Ovary (tissue), 9 donors: ENCODE results near the gene SIRT2. TPM values are rescaled to one million over a fixed set of nuclear protein-coding genes. Genes with fewer than 3 reads are reported as not detected.

Source experiments
- DNase-seq, 5 donors: peaks; one replicate each; pipeline ENCODE4 v3.0.0-alpha.2; 2019 to 2020
- H3K27ac ChIP-seq, 2 donors: fragments of 200-600 bp; one replicate each; pipeline versions ENCODE4 v1.5.1 to v1.8.0; 2019 to 2022
- H3K27me3 ChIP-seq: fragments of 200-600 bp; one replicate; pipeline ENCODE4 v1.8.0; 2022
- H3K36me3 ChIP-seq: fragments of 200-600 bp; sonication (generic); one replicate; pipeline ENCODE4 v1.5.1; 2019
- H3K4me1 ChIP-seq: one replicate; pipeline ENCODE4 v1.8.1; 2013; ENCODE audit warnings: mild to moderate bottlenecking, moderate library complexity; ENCODE audit not compliant: insufficient read depth
- H3K4me3 ChIP-seq: fragments of 200-600 bp; sonication (generic); one replicate; pipeline ENCODE4 v1.5.1; 2017
- H3K9me3 ChIP-seq, 2 donors: fragments of 200-600 bp in 1 of 2; sonication (generic) in 1 of 2; one replicate each; pipeline versions ENCODE4 v1.5.1 to v1.8.1; 2013 to 2019; ENCODE audit warnings: mild to moderate bottlenecking in 1 of 2, moderate library complexity in 1 of 2
- EP300 ChIP-seq: sonication (generic); formaldehyde crosslinking; IDR thresholded peaks from one replicate; pipeline ENCODE4 v1.6.1; 2017; ENCODE audit warnings: antibody characterized with exemption
- POLR2A ChIP-seq: fragments of 450-650 bp; IDR thresholded peaks from one replicate; pipeline ENCODE4 v1.6.1; 2017; ENCODE audit warnings: antibody characterized with exemption, mild to moderate bottlenecking, moderate library complexity
- WGBS, 3 donors: extraction: QIAGEN DNeasy Blood & Tissue Kit in 1 of 3; methylation state at CpG; one replicate each; pipeline versions ENCODE4 v1.1.5 to v1.1.7; 2013 to 2017; 5-methylcytosine and 5-hydroxymethylcytosine counted together
- intact Hi-C, 4 donors: fragments of 100-400 bp; cut with DNase I; formaldehyde crosslinking; loops; one replicate each; pipeline versions ENCODE4 v1.11.0 to v1.15.1; 2022 to 2023
- polyA plus RNA-seq, 2 donors: library from polyadenylated mRNA; stranded (reverse); fragments of 200-250 nt in 1 of 2; fragments of 350-450 nt in 1 of 2; fragmentation: Illumina TruSeq in 1 of 2; extraction: RNeasy Lipid Tissue Mini Kit (QIAGEN cat#74804) in 1 of 2; gene quantifications; one replicate each; pipeline ENCODE4 v1.2.3, GENCODE V29; 2013 to 2014
- total RNA-seq, 7 donors: library from RNA; depleted of rRNA in 2 of 7; stranded (reverse); fragments of >200 nt in 2 of 7; fragmentation: NEBNext Ultra II Directional in 3 of 7; extraction: Animal tissue kit (Norgen Biotek cat#: 25700) in 3 of 7; gene quantifications; one replicate each; pipeline versions ENCODE4 v1.1.0 to v1.2.4, GENCODE V29; 2016 to 2023
- TF ChIP-seq, protein P1 (sequence below), 3 donors: fragments of 450-650 bp in 2 of 3; fragments of 200-600 bp in 1 of 3; IDR thresholded peaks; one replicate each; pipeline versions ENCODE4 v1.5.1 to v1.8.0; 2016 to 2022; ENCODE audit warnings: antibody characterized with exemption in 3 of 3, mild to moderate bottlenecking in 1 of 3
- donor health status: DM: no; HTN: no; CAD: no; lungs with moderate emphysema.
- donor health status: DM: no; HTN: no; CAD: no.
- donor health status: Bipolar disorder and iron deficiency.
- donor health status: DM: yes; HTN: yes; CAD: no.
- donor health status: DM: no; HTN: no; CAD: no.
- donor health status: DM: yes; HTN: yes; CAD: no.

The SIRT2 gene
- total and polyA plus RNA-seq, 9 donors, result 46.1 to 64.9 (median 55.7) TPM

GRCh38 chr19:38883286-38883685 is 16.1 kb downstream of the SIRT2 start:
- H3K27ac ChIP-seq, result no peak overlapping the region
- no peaks in the 10 kb centered on the region for H3K36me3 ChIP-seq
- WGBS, 3 donors, result 88 to 94% (median 91%) methylated on average over 9 of the region's 9 CpGs
- no peaks in the 10 kb centered on the region for H3K9me3 ChIP-seq
- H3K4me3 ChIP-seq, result no peak overlapping the region
- no peak for DNase-seq
- TF ChIP-seq EP300, result no peak
- TF ChIP-seq, protein P1, sequence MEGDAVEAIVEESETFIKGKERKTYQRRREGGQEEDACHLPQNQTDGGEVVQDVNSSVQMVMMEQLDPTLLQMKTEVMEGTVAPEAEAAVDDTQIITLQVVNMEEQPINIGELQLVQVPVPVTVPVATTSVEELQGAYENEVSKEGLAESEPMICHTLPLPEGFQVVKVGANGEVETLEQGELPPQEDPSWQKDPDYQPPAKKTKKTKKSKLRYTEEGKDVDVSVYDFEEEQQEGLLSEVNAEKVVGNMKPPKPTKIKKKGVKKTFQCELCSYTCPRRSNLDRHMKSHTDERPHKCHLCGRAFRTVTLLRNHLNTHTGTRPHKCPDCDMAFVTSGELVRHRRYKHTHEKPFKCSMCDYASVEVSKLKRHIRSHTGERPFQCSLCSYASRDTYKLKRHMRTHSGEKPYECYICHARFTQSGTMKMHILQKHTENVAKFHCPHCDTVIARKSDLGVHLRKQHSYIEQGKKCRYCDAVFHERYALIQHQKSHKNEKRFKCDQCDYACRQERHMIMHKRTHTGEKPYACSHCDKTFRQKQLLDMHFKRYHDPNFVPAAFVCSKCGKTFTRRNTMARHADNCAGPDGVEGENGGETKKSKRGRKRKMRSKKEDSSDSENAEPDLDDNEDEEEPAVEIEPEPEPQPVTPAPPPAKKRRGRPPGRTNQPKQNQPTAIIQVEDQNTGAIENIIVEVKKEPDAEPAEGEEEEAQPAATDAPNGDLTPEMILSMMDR (IDR thresholded peaks at IDR 0.05), result no peak
- TF ChIP-seq POLR2A, result no peak
- H3K27me3 ChIP-seq, result no peaks in the 10 kb centered on the region
- intact Hi-C loops, result no loop called here
- no peaks in the 10 kb centered on the region for H3K4me1 ChIP-seq

DNA sequence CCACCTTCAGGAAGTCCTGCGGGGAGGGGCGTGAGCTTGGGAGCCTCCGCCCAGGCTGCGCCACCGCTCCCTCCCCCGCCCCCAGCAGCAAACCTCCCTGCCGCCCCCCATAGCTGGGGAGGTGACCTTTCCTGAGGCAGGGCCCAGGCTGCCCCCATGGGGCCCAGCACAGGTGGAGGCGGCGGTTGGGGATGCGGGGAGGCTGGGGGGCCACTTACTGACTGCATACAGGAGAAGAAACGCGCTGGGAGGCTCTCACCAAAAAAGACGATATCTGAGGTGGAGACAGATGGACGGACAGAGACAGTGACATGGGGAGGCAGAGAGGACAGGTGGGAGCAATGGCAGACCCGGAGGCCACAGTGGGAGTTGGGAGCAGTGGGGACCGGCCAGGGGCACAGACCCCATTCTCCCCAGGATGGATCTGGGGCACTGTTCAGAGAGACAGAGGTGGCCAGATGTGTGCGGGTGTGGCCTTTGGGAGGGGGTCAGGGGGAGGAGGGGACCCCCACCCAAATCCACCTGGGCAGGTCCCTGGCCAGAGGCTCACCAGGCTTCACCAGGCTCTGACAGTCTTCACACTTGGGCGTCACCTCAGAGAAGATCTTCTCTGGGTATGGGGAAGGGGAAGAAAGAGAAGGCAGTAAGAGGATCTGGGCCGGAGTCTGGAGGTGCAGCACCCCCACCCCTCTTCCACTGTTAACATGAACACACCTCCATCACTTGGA is 18.4 kb downstream of the SIRT2 start:
- intact Hi-C loops, result no loop called here
- Histone ChIP-seq H3K4me3 (no peak overlapping the region), H3K27me3 (no peaks in the 10 kb centered on the region), H3K36me3 (no peaks in the 10 kb centered on the region), H3K27ac (no peak overlapping the region), H3K4me1 (no peaks in the 10 kb centered on the region), H3K9me3 (no peaks in the 10 kb centered on the region)
- no peak for DNase-seq
- 90 to 94% (median 92%) methylated on average over 19 of the region's 19 CpGs for WGBS, 3 donors
- TF ChIP-seq POLR2A (no peak), EP300 (no peak)
- TF ChIP-seq, protein P1 (IDR thresholded peaks at IDR 0.05), result no peak

DNA sequence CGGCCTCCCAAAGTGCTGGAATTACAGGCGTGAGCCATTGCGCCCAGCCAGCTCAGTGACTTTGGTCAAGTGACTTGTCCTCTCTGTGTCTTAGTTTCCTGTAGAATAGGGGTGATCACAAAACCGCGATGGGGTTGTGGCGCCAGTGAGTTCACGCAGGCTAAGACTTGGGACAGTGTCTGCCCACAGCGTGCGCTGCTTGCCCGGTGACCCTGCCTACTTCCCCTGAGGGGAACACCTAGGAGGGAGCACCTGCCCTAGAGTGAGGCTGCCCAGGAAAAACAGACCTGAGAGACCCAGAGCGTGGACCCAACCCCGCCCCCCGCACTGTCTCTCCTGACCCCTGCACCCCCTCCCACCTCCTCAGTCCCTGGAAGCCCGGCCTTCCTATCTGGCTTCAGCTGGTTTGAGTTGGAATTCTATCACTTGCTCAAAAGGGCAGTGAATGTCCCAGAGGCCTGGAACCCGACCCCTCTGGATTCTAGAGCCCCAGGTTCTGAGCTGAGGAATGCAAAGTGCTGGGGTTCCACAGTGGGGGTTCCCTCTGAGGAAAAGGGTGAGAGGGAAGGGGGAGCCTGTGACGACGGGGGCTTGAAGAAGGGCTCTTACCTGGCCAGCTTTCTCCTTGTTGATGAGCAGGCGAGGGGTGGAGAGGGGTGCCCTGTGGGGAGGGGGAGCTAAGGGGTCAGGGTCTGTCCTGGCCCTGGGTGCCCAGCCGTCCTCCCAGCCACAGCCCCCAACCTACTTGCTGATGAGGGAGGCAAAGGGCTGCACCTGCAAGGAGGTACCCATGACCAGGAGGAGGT is 19.1 kb downstream of the SIRT2 start:
- Histone ChIP-seq H3K9me3 (no peaks in the 10 kb centered on the region), H3K36me3 (no peaks in the 10 kb centered on the region), H3K4me1 (no peaks in the 10 kb centered on the region), H3K27ac (no peak overlapping the region), H3K4me3 (no peak overlapping the region), H3K27me3 (no peaks in the 10 kb centered on the region)
- 91 to 94% (median 92%) methylated on average over 19 of the region's 19 CpGs for WGBS, 3 donors
- no peak for TF ChIP-seq EP300
- TF ChIP-seq, protein P1 (IDR thresholded peaks at IDR 0.05), result no peak
- TF ChIP-seq POLR2A, result no peak
- intact Hi-C loops, result no loop called here
- no peak for DNase-seq

GRCh38 chr19:38879400-38879751 is 20.0 kb downstream of the SIRT2 start:
- Histone ChIP-seq H3K9me3 (no peaks in the 10 kb centered on the region), H3K27ac (no peak overlapping the region), H3K4me3 (no peak overlapping the region), H3K27me3 (no peaks in the 10 kb centered on the region), H3K36me3 (no peaks in the 10 kb centered on the region), H3K4me1 (no peaks in the 10 kb centered on the region)
- TF ChIP-seq EP300 (no peak), POLR2A (no peak)
- TF ChIP-seq, protein P1 (IDR thresholded peaks at IDR 0.05), result no peak
- 83 to 88% (median 86%) methylated on average over 11 of the region's 11 CpGs for WGBS, 3 donors
- intact Hi-C loops, result no loop called here
- no peak for DNase-seq
